ENCODE results near the gene ETS1.

ETS1 gene

GRCh38 chr11:128476729-128477128, 110.6 kb downstream of the ETS1 start:
- no peak for DNase-seq

DNA sequence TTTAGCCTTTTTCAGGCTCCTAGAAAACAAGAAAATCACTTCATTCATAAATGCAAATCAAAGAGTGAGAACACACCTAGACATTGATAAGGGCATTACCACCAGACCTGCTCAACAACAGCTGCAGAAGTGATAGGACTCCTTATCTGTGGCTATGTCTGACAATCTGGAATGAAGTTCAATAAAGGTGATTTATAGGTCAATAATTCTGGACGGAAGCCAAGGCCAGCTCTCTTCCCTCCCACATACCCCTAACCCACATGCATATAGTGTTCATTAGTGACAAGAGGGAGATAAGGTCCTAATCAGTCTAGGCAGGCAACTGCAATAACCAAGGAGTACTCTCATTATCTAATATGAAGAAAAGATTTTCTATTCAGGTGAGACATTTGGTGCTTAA, 111.3 kb downstream of the ETS1 start:
- no peak for DNase-seq

DNA sequence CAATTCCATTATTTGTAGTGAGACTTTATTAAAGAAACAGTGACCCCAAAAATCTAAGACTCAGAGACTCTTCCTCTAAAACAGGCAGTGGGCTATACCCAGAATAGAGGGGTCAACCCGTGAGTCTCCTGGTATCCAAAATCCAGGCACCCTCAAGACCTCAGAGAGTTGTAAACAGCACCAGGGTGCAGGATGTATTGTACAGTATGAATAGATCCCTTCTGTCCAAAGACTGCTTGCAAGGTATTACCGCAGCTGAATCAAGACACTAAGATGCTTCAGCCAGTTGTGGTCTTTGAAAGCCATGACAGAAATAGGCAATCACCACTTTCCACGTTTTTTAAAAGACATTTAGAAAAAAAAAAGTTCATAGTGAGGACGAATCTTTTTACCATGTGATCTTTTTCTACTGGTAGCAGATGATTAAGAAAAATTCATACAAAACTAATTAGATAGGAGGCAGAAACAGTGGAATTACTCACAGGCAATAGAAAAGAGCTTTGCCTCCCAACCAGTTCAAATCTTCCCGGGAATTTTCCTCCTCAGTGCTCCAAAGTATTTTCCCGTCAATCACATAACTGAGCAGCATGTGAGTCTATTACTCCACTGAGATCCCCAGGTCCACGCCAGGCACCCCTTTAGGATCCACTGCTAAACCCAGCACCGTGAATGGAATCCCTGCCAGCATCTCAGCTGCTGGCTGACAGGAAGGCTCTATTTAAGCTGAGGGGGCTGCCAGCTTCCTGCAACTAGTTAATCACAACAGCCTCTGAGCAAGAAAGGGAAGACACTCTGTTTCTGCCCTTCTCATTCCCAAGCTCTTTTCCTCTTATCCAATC, 113.1 kb downstream of the ETS1 start:
- DNase-seq: no peak

- no peak for DNase-seq
Observed at GRCh38 chr11:128473636-128474035, 113.7 kb downstream of the ETS1 start.

- DNase-seq: no peak
Observed at GRCh38 chr11:128472128-128473089, 114.9 kb downstream of the ETS1 start.

DNA sequence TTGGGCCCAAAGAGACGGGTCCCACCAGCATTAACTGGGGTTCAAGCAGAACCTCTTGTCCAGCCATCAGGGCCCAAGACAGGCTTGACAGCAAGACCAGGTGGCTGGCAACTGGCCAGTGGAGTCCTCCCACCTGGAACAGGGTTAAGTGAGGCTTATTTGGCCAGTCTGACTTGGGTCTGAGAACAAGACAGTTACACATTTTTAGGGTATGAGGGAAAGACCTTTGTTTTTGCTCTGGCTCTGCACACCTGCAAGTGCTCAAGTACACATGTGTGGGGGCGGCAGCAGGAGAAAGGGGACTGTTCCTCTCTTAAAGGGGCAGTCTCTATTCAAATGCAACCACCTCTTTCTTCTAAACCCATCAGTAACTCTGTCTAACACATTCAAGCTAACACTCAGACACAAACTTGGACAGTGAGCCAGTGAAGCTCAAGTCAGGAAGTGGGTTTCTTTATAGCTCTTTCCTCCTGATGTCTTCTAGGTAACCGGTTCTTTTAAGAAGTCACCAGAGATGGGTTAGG, 116.2 kb downstream of the ETS1 start:
- no peak for DNase-seq

DNA sequence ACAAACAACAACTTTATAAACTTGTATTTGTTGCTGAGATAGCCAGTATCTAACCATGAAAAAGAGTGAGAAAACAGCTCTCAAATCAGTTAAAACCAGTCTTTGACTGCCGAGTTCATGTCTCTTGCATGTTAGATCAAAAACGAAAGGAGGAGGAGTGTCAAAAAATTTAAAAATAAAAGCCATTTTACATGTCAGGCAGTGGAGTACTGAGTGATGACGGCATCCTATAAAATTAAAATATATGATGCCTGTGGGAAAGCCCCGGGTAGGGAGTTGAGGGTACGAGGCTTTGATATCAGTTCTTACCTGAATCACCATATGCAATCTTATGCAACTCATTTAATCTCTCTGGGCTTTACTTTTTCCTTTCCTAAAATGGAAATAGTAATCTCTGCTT, 117.3 kb downstream of the ETS1 start:
- no peak for DNase-seq

DNA sequence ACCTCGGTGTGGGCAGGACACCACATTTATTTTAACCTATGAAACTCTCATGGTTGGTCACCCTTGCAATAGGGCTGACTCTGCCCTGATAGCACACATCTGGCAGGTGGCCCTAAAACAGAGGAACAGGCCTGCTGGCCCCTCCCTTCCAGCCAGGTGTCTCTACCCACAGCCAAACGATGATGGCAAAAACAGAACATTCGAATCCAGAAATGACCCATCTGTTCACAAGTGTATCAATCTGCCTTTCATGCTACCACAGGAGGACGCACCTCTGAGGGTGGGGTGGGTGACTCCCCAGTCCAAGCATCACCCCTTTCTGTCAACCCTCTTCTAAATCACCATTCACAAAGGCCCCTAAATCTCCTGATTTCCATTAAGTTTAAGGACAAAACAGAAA, 118.1 kb downstream of the ETS1 start:
- DNase-seq: no peak

GRCh38 chr11:128468111-128468510, 119.2 kb downstream of the ETS1 start:
- DNase-seq: no peak

- no peak for DNase-seq
Observed at GRCh38 chr11:128467610-128468041, 119.7 kb downstream of the ETS1 start.

GRCh38 chr11:128467041-128467440, 120.3 kb downstream of the ETS1 start:
- DNase-seq: no peak

DNA sequence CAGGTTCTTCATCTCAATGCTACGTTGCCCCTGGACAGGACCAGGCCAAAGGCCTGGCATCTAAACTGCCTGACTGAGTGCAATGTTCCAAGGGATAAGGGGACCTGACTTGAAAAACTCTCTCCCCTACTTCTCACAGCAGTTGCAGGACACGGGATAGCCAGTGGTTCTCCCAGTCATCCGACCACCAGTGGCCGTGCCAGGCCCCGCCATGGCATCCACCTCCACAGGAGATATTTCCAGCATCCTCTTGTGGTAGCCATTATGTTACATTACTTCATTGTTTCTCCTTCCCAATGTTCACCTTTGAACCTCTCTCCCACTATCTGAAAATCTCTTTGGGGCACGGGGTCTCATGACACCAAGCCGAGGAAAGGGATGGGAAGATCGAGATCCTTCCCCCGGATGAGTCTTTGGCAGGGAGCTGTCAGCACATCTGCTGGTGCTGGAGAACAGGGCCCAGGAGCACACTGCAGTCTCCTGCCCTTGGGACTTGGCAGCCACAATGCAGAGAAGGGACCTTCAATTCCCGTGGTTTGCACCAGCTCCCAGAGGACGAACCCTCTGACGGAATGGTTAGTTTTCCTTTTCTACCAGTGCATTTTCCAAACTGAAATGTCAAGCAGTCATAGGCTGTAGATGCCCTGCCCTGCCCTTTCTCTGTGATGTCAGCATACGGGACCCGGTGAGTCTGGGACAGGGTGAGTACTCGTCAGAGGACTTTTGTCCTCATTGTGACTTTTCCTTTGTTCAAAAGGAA, 121.2 kb downstream of the ETS1 start:
- no peak for DNase-seq

DNA sequence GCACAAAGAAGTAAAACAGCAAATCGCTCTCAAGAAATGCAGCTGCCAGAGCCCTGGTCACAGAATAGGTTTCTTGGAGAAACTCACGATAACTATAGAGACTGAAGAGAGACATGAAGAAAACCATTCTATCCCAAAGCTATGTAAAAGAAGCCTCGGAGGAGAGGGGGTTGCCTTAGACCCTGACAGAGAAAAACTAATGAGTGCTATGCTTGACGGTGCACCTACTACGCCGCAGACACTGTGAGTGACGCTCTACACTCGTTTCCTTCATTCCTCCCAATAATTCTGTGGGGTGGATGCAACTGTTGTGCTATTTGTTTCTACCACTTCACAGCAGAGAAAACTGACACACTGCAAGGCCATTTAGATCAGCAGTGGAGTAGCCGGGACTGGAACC, 121.8 kb downstream of the ETS1 start:
- DNase-seq: no peak

- DNase-seq: no peak
Observed at GRCh38 chr11:128464878-128465450, 122.4 kb downstream of the ETS1 start.

DNA sequence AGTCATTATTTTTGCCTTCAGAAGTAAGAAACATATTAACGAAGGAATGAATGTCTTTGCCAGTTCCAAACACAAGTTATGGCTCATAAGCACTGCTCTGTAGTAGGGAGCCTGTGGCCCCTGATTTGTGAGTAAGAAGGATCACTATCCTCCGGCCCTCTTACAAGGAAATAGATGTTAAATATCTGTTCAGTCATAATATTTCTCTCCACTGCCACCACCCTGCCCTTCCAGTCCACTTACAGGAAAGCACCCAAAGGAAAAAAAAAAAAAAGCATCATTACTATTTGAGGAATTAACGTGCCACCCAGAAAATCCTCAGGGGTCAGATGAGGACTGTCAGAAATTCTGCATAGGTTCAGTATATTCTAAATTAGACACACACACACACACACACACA, 123.4 kb downstream of the ETS1 start:
- no peak for DNase-seq

GRCh38 chr11:128463371-128463829, 124.0 kb downstream of the ETS1 start:
- no peak for DNase-seq

- no peak for DNase-seq
Observed at GRCh38 chr11:128462922-128463321, 124.4 kb downstream of the ETS1 start.

GRCh38 chr11:128462189-128462588, 125.2 kb downstream of the ETS1 start:
- DNase-seq: no peak

- no peak for DNase-seq
Observed at GRCh38 chr11:128458321-128458720, 129.0 kb downstream of the ETS1 start.

DNA sequence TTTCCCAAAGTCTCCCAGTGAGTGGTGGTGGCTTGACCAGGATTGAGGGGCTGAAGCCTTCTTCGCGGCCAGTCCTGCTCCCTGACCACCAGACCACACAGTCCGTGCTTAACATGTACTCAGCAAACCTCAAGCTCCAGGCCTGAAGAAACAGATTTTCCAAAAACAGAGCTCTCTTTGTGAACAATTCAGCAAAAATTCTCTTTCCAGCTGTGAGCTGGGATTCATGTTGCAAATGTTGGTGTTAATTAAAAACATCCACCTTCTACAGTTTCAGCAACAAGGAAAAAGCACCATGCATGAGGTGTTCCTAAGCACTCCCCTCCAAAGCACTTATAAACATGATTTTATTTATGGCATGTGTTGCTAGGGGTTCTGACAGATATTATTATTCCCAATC, 129.5 kb downstream of the ETS1 start:
- DNase-seq: no peak

- no peak for DNase-seq
Observed at GRCh38 chr11:128456566-128457268, 130.6 kb downstream of the ETS1 start.

- no peak for DNase-seq
Observed at GRCh38 chr11:128455766-128456165, 131.6 kb downstream of the ETS1 start.

Measured in NCI-H748 treated with DMSO at 0.1 percent for 48 hours (cell line).